ENCODE measurements around the gene SAA2.

Gene SAA2

GRCh38 chr11:18230859-18231258, 17.6 kb downstream of the SAA2 start:
- peaks cover 4% of the 10 kb centered on the region for H3K27me3 Mint-ChIP-seq (ENCODE audit: low read depth)
- no peaks in the 10 kb centered on the region for H3K36me3 Mint-ChIP-seq (ENCODE audit: low read depth)
- no peak for TF ChIP-seq CTCF (IDR thresholded peaks at IDR 0.05; ENCODE audit: unreplicated experiment in 3 of 3)
- H3K9me3 Mint-ChIP-seq = no peaks in the 10 kb centered on the region
- H3K27ac Mint-ChIP-seq = no peak overlapping the region
- H3K4me3 Mint-ChIP-seq = no peak overlapping the region
- no peaks in the 10 kb centered on the region for H3K4me1 Mint-ChIP-seq

GRCh38 chr11:18229501-18229900, 19.0 kb downstream of the SAA2 start:
- H3K27ac Mint-ChIP-seq = no peak overlapping the region
- H3K27me3 Mint-ChIP-seq (ENCODE audit: low read depth) = no peaks in the 10 kb centered on the region
- H3K4me1 Mint-ChIP-seq = no peaks in the 10 kb centered on the region
- H3K9me3 Mint-ChIP-seq = peaks cover 1% of the 10 kb centered on the region
- no peak for TF ChIP-seq CTCF (IDR thresholded peaks at IDR 0.05; ENCODE audit: unreplicated experiment in 3 of 3)
- H3K36me3 Mint-ChIP-seq (ENCODE audit: low read depth) = no peaks in the 10 kb centered on the region
- no peak overlapping the region for H3K4me3 Mint-ChIP-seq

GRCh38 chr11:18225913-18226312, 22.6 kb downstream of the SAA2 start:
- no peak for TF ChIP-seq CTCF (IDR thresholded peaks at IDR 0.05; ENCODE audit: unreplicated experiment in 3 of 3)
- Mint-ChIP-seq H3K4me3 (no peak overlapping the region), H3K4me1 (no peaks in the 10 kb centered on the region), H3K27me3 (ENCODE audit: low read depth) (peaks cover 4% of the 10 kb centered on the region), H3K9me3 (peaks cover 4% of the 10 kb centered on the region), H3K36me3 (ENCODE audit: low read depth) (no peaks in the 10 kb centered on the region), H3K27ac (no peak overlapping the region)

GRCh38 chr11:18223591-18224387, 24.7 kb downstream of the SAA2 start:
- H3K36me3 Mint-ChIP-seq (ENCODE audit: low read depth) = no peaks in the 10 kb centered on the region
- peaks cover 4% of the 10 kb centered on the region for H3K27me3 Mint-ChIP-seq (ENCODE audit: low read depth)
- H3K4me3 Mint-ChIP-seq = no peak overlapping the region
- no peak for TF ChIP-seq CTCF (IDR thresholded peaks at IDR 0.05; ENCODE audit: unreplicated experiment in 3 of 3)
- no peaks in the 10 kb centered on the region for H3K4me1 Mint-ChIP-seq
- no peak overlapping the region for H3K27ac Mint-ChIP-seq
- peaks cover 7% of the 10 kb centered on the region for H3K9me3 Mint-ChIP-seq

GRCh38 chr11:18222814-18223421, 25.6 kb downstream of the SAA2 start:
- no peak overlapping the region for H3K27ac Mint-ChIP-seq
- H3K4me1 Mint-ChIP-seq = no peaks in the 10 kb centered on the region
- TF ChIP-seq CTCF (IDR thresholded peaks at IDR 0.05; ENCODE audit: unreplicated experiment in 3 of 3) = no peak
- H3K27me3 Mint-ChIP-seq (ENCODE audit: low read depth) = peaks cover 4% of the 10 kb centered on the region
- no peak overlapping the region for H3K4me3 Mint-ChIP-seq
- peaks cover 7% of the 10 kb centered on the region for H3K9me3 Mint-ChIP-seq
- H3K36me3 Mint-ChIP-seq (ENCODE audit: low read depth) = no peaks in the 10 kb centered on the region

Data from nephron (organoid).